ENCODE data around the gene PLXDC2. TPM values are rescaled to one million over a fixed set of nuclear protein-coding genes. Genes with fewer than 3 reads are reported as not detected.

The PLXDC2 gene
- total RNA-seq, 6 donors from 2014 or later, result 39.0 to 129 (median 68.0) TPM

DNA sequence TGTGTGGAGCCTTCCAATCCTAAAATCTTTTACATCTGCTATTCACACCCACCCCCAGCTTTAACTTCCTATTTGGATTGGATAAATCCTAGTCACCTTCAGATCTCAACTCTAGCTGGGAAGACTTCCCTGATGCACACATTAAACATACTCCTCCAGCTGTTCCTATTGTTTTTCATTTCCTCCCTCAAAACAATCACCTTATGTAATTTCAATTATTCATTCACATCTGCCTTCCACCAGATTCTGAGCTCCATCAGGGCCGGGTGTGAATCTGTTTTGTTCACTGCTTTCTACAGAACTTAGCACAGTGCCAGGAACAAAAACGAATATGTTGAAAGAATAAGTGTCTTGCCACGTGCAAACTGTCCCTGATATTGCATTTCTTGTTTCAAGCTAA lies 497.4 kb downstream of the PLXDC2 start:
- H3K4me3 ChIP-seq, result no peak overlapping the region
- ATAC-seq (ENCODE audit: low FRiP score in 2 of 2), result no peak
- 46 to 49% methylated on average over 3 of the region's 3 CpGs for WGBS, 2 donors

DNA sequence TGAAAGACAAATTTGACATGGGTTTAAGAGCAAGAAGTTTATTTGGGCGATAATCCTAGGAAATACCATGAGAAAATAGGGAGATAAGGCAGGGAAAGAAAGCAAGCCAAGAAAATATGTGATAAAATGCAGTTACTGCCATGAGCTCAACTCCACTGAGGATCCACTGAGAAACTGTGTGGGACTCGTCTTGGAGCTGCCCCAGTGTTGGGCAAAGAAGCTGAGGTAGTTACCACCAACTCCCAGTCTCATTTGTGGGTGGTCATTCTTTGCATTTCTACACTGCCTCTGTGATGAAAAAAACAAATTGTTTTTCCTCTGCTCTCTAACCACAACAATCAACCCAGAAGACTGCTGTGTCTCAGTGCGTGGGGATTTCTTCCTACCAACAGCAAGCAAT lies 498.2 kb downstream of the PLXDC2 start:
- Histone ChIP-seq H3K36me3 (no peaks in the 10 kb centered on the region), H3K9me3 (peaks cover 0 to 9% (median 4%) of the 10 kb centered on the region in 4 donors), H3K27ac (no peak overlapping the region), H3K27me3 (no peaks in the 10 kb centered on the region), H3K4me1 (no peaks in the 10 kb centered on the region), H3K4me3 (no peak overlapping the region)
- no peak for DNase-seq
- ATAC-seq (ENCODE audit: low FRiP score in 2 of 2), result no peak
- whole genome bisulfite sequencing, 2 donors, result 70 to 73% methylated on average over 3 of the region's 3 CpGs
- no peak for TF ChIP-seq EP300 (IDR thresholded peaks at IDR 0.05)
- TF ChIP-seq, protein P1, sequence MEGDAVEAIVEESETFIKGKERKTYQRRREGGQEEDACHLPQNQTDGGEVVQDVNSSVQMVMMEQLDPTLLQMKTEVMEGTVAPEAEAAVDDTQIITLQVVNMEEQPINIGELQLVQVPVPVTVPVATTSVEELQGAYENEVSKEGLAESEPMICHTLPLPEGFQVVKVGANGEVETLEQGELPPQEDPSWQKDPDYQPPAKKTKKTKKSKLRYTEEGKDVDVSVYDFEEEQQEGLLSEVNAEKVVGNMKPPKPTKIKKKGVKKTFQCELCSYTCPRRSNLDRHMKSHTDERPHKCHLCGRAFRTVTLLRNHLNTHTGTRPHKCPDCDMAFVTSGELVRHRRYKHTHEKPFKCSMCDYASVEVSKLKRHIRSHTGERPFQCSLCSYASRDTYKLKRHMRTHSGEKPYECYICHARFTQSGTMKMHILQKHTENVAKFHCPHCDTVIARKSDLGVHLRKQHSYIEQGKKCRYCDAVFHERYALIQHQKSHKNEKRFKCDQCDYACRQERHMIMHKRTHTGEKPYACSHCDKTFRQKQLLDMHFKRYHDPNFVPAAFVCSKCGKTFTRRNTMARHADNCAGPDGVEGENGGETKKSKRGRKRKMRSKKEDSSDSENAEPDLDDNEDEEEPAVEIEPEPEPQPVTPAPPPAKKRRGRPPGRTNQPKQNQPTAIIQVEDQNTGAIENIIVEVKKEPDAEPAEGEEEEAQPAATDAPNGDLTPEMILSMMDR (IDR thresholded peaks at IDR 0.05), result no peak
- TF ChIP-seq POLR2A (IDR thresholded peaks at IDR 0.05), result no peak
- TF ChIP-seq POLR2AphosphoS5 (IDR thresholded peaks at IDR 0.05), result no peak

More for the DNA sequence above, 497.4 kb downstream of the PLXDC2 start:
- Histone ChIP-seq H3K27me3 (no peaks in the 10 kb centered on the region), H3K4me1 (no peaks in the 10 kb centered on the region), H3K36me3 (no peaks in the 10 kb centered on the region), H3K27ac (no peak overlapping the region), H3K9me3 (peaks cover 0 to 9% (median 4%) of the 10 kb centered on the region in 4 donors)
- no peak for DNase-seq
- TF ChIP-seq POLR2AphosphoS5 (IDR thresholded peaks at IDR 0.05) (no peak), EP300 (IDR thresholded peaks at IDR 0.05) (no peak), POLR2A (IDR thresholded peaks at IDR 0.05) (no peak)
- TF ChIP-seq, protein P1 (IDR thresholded peaks at IDR 0.05), result no peak

DNA sequence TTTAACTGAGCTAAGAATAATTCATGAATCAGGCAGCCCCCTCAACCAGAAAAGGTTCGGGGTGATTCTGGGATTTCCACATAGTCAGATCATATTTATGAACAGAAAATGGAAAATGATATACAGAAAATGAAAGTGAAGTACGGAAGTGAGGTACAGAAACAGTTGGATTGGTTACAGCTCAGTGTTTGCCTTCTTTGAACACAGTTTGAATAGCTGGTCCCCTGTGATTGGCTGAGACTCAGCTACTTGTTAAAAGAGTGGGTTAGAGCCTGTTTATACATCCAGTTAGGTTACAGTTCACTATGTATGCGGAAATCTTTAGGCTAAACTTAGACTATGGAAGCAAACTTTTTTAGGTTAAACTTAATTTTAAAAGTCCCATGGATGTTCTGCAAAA lies 511.7 kb downstream of the PLXDC2 start:
- no peaks in the 10 kb centered on the region for H3K9me3 ChIP-seq
- no peak for ATAC-seq (ENCODE audit: low FRiP score in 2 of 2)
- no peak overlapping the region for H3K27ac ChIP-seq
- DNase-seq, result no peak
- WGBS, 2 donors, result 83 to 86% methylated on average over 3 of the region's 3 CpGs
- TF ChIP-seq POLR2A (IDR thresholded peaks at IDR 0.05), result no peak
- no peaks in the 10 kb centered on the region for H3K4me1 ChIP-seq
- no peaks in the 10 kb centered on the region for H3K27me3 ChIP-seq
- no peaks in the 10 kb centered on the region for H3K36me3 ChIP-seq
- no peak overlapping the region for H3K4me3 ChIP-seq

DNA sequence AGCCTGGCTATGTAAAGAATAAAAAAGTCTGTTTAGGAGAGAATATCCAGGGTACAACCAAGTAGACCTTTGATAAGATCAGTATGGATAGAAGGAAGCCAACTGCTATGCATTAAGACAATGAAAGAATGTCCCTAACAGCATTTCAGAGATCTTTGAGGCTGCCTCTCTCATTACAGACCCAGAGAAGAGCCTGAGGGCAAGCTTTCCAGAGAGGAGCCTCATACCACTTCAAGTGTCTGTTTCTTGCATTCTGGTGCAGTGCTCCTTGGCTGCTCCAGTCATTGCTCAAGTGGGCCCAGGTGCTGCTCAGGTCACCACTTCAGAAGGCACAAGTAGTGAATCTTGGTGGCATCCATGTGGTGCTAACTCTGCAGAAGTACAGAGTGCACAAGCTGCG lies 514.0 kb downstream of the PLXDC2 start:
- Histone ChIP-seq H3K27ac (no peak overlapping the region), H3K4me3 (no peak overlapping the region), H3K4me1 (no peaks in the 10 kb centered on the region), H3K27me3 (no peaks in the 10 kb centered on the region), H3K9me3 (no peaks in the 10 kb centered on the region), H3K36me3 (no peaks in the 10 kb centered on the region)
- WGBS, 2 donors, result 100% methylated on average over 1 of the region's 1 CpG; no CpG with 5 or more reads in 1 of the 2 donors
- ATAC-seq (ENCODE audit: low FRiP score in 2 of 2) (no peak), DNase-seq (no peak)
- TF ChIP-seq, protein P1 (IDR thresholded peaks at IDR 0.05), result no peak
- TF ChIP-seq POLR2AphosphoS5 (IDR thresholded peaks at IDR 0.05), result no peak
- TF ChIP-seq POLR2A (IDR thresholded peaks at IDR 0.05), result no peak
- TF ChIP-seq EP300 (IDR thresholded peaks at IDR 0.05), result no peak

DNA sequence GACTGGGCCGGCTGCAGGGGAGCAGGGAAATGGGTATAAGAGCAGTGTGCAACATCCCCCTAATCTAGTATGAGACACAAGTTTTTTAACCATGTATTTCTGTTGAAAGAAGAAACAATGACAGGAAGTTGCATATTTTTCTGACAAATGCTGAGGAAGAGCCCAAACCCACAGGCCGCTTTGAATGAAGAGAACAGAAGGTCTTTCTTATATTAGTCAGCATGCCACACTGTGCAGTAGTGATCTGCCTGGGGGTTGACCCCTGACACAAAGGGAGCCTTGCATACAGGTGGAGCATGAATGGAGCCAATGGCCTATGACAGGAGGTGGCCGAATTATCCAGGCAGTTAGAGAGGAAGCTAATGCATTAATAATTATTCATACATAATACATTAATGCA lies 518.3 kb downstream of the PLXDC2 start:
- H3K4me1 ChIP-seq, result no peaks in the 10 kb centered on the region
- 69 to 75% methylated on average over 3 of the region's 3 CpGs for WGBS, 2 donors
- H3K27ac ChIP-seq, result no peak overlapping the region
- H3K36me3 ChIP-seq, result no peaks in the 10 kb centered on the region
- TF ChIP-seq POLR2AphosphoS5 (IDR thresholded peaks at IDR 0.05) (no peak), POLR2A (IDR thresholded peaks at IDR 0.05) (no peak), EP300 (IDR thresholded peaks at IDR 0.05) (no peak)
- TF ChIP-seq, protein P1 (IDR thresholded peaks at IDR 0.05), result no peak
- ATAC-seq (ENCODE audit: low FRiP score in 2 of 2) (no peak), DNase-seq (no peak)
- peaks cover 0 to 5% (median 0%) of the 10 kb centered on the region in 4 donors for H3K9me3 ChIP-seq
- no peak overlapping the region for H3K4me3 ChIP-seq
- H3K27me3 ChIP-seq, result no peaks in the 10 kb centered on the region

Small RNA genes lying within 50 kb of the gene (small RNA-seq; reads per million reads assigned to genes)
- gene RNU6-1212P, result 0 reads per million in 4 donors
